ENCODE results near the gene ATP8A1. TPM values are rescaled to one million over a fixed set of nuclear protein-coding genes. Genes with fewer than 3 reads are reported as not detected.

The ATP8A1 gene
- total RNA-seq, 1 donor from 2014 or later: 278 TPM

- Mint-ChIP-seq H3K9me3 (ENCODE audit: unreplicated experiment) (peaks cover 4% of the 10 kb centered on the region), H3K4me3 (ENCODE audit: unreplicated experiment) (no peak overlapping the region), H3K36me3 (ENCODE audit: unreplicated experiment) (no peaks in the 10 kb centered on the region), H3K27me3 (ENCODE audit: unreplicated experiment) (peaks cover 4% of the 10 kb centered on the region), H3K4me1 (ENCODE audit: low read depth, unreplicated experiment) (peaks cover 11% of the 10 kb centered on the region), H3K27ac (ENCODE audit: unreplicated experiment) (no peak overlapping the region)
- DNase-seq: no peak
- TF ChIP-seq, protein P1, sequence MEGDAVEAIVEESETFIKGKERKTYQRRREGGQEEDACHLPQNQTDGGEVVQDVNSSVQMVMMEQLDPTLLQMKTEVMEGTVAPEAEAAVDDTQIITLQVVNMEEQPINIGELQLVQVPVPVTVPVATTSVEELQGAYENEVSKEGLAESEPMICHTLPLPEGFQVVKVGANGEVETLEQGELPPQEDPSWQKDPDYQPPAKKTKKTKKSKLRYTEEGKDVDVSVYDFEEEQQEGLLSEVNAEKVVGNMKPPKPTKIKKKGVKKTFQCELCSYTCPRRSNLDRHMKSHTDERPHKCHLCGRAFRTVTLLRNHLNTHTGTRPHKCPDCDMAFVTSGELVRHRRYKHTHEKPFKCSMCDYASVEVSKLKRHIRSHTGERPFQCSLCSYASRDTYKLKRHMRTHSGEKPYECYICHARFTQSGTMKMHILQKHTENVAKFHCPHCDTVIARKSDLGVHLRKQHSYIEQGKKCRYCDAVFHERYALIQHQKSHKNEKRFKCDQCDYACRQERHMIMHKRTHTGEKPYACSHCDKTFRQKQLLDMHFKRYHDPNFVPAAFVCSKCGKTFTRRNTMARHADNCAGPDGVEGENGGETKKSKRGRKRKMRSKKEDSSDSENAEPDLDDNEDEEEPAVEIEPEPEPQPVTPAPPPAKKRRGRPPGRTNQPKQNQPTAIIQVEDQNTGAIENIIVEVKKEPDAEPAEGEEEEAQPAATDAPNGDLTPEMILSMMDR (IDR thresholded peaks at IDR 0.05; ENCODE audit: partially characterized antibody, unreplicated experiment): no peak
Observed at GRCh38 chr4:42480717-42481116, 176.2 kb downstream of the ATP8A1 start.

DNA sequence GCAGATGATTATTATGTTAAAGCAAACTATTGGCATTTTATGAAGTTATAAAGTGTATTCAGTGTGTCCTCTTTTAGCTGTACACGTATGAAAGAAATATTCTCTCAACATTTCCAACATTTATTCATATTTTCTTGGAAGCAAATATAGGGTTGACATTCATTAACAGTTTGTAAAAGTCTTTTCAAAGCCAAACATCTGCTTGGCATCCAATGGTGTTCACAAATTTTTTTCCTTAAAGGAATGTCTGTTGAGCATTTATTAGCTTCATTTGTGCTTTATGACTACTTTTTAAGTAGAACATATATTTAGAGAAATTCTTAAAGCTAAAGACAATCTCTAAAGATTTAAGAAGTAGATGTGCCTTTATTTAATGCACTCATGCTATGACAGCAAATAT is 176.6 kb downstream of the ATP8A1 start:
- peaks cover 4% of the 10 kb centered on the region for H3K27me3 Mint-ChIP-seq (ENCODE audit: unreplicated experiment)

DNA sequence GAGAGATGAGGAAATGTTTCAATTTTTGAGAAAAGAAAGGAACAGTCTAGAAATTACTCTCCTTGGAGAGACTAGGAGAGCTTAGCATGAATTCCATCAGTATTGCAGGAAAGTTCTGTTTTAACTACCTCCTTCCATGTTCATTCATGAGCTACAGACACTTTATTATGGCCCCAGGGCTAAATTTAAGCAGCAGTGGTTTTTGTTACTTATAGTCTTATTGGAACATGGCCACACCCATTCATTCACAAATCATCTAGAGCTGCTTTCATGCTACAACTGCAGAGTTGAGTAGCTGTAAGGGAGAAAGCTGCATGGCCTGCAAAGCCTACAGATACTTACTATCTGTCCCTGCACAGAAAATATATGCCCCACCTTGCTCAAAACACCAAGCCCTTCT is 178.0 kb downstream of the ATP8A1 start:
- H3K36me3 Mint-ChIP-seq (ENCODE audit: unreplicated experiment): no peaks in the 10 kb centered on the region
- H3K4me3 Mint-ChIP-seq (ENCODE audit: unreplicated experiment): no peak overlapping the region
- no peak overlapping the region for H3K27ac Mint-ChIP-seq (ENCODE audit: unreplicated experiment)
- DNase-seq: no peak
- peaks cover 11% of the 10 kb centered on the region for H3K4me1 Mint-ChIP-seq (ENCODE audit: low read depth, unreplicated experiment)
- peaks cover 4% of the 10 kb centered on the region for H3K27me3 Mint-ChIP-seq (ENCODE audit: unreplicated experiment)
- TF ChIP-seq, protein P1 (IDR thresholded peaks at IDR 0.05; ENCODE audit: partially characterized antibody, unreplicated experiment): no peak
- peaks cover 5% of the 10 kb centered on the region for H3K9me3 Mint-ChIP-seq (ENCODE audit: unreplicated experiment)

More for the DNA sequence above, 176.6 kb downstream of the ATP8A1 start:
- peaks cover 4% of the 10 kb centered on the region for H3K9me3 Mint-ChIP-seq (ENCODE audit: unreplicated experiment)
- H3K27ac Mint-ChIP-seq (ENCODE audit: unreplicated experiment): no peak overlapping the region
- DNase-seq: no peak
- no peaks in the 10 kb centered on the region for H3K36me3 Mint-ChIP-seq (ENCODE audit: unreplicated experiment)
- TF ChIP-seq, protein P1 (IDR thresholded peaks at IDR 0.05; ENCODE audit: partially characterized antibody, unreplicated experiment): no peak
- no peak overlapping the region for H3K4me3 Mint-ChIP-seq (ENCODE audit: unreplicated experiment)
- peaks cover 11% of the 10 kb centered on the region for H3K4me1 Mint-ChIP-seq (ENCODE audit: low read depth, unreplicated experiment)

DNA sequence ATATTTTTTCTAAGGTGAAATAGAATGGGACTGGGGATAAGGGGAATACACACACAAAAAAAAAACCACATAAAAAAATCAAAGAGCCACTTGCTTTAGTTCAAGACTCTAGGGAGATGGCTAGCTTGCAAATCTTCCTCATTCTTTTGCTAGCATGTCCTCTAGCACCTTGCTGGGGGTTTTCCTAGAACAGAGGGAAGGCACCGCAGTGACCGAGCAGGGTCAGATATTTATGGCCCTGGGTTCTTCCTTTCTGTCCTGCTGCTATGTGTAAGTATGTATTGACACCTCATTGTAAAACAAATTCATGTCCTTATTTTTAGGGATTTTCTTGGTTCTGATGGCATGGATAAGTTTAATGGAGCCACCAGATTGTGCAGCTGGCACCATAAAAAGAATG is 178.4 kb downstream of the ATP8A1 start:
- H3K4me3 Mint-ChIP-seq (ENCODE audit: unreplicated experiment): no peak overlapping the region
- no peak for DNase-seq
- peaks cover 11% of the 10 kb centered on the region for H3K4me1 Mint-ChIP-seq (ENCODE audit: low read depth, unreplicated experiment)
- no peaks in the 10 kb centered on the region for H3K36me3 Mint-ChIP-seq (ENCODE audit: unreplicated experiment)
- H3K27ac Mint-ChIP-seq (ENCODE audit: unreplicated experiment): no peak overlapping the region
- peaks cover 5% of the 10 kb centered on the region for H3K9me3 Mint-ChIP-seq (ENCODE audit: unreplicated experiment)
- peaks cover 4% of the 10 kb centered on the region for H3K27me3 Mint-ChIP-seq (ENCODE audit: unreplicated experiment)
- TF ChIP-seq, protein P1 (IDR thresholded peaks at IDR 0.05; ENCODE audit: partially characterized antibody, unreplicated experiment): no peak

GRCh38 chr4:42474406-42474805 is 182.5 kb downstream of the ATP8A1 start:
- TF ChIP-seq, protein P1 (IDR thresholded peaks at IDR 0.05; ENCODE audit: partially characterized antibody, unreplicated experiment): no peak
- no peak for DNase-seq
- Mint-ChIP-seq H3K27me3 (ENCODE audit: unreplicated experiment) (peaks cover 4% of the 10 kb centered on the region), H3K4me1 (ENCODE audit: low read depth, unreplicated experiment) (peaks cover 3% of the 10 kb centered on the region), H3K36me3 (ENCODE audit: unreplicated experiment) (no peaks in the 10 kb centered on the region), H3K4me3 (ENCODE audit: unreplicated experiment) (no peak overlapping the region), H3K9me3 (ENCODE audit: unreplicated experiment) (peaks cover 4% of the 10 kb centered on the region), H3K27ac (ENCODE audit: unreplicated experiment) (peak overlapping the region; percentile 7)
